ENCODE results near the gene FTO.
"Not testable (repeated sequence)": the region's sequence is repeated elsewhere in the genome, so short reads cannot be mapped to it uniquely, and the experiment has no call there.

FTO gene

DNA sequence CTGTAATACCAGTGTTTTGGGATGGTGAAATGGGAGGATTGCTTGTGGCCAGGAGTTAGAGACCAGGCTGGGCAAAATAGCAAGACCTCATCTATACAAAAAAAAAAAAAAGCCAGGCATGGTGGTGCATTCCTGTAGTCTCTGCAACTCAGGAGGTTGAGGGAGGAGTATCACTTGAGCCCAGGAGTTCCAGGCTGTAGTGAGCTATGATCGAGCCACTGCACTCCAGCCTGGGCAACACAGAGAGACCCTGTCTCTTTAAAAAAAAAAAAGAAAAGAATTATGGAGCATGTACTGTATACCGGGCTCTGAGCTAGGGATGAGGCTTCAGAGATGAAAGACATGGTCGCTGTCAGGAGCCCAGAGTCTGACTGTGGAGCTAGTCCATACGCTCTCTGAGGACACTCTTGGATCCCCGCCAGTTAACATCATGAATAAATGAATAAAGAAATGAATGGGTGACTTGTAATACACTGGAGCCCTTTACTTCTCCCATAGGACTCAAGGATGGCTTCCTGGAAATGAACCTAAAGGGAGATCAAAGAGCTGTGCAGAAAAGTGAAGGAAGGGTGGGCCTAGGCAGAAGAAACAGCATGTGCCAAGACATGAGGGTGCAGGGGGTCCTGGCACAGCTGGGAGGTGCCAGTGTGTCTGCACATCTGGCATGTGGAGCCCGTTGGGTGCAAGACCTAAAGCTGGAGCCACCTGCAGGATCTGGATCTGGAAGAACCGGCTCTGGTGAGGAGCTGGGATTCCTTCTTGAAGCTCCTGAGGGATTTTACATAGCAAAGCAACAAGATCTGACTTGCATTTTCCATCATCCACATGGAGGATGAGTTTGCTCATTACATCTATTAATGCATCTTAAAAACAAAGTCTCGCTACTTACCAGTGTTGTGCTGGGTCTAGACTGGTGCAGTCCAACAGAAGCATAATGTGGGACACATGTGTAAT, 462.2 kb downstream of the FTO start:
- FAIRE-seq = no peak

GRCh38 chr16:54169112-54169511, 465.2 kb downstream of the FTO start:
- FAIRE-seq = no peak

- no peak for FAIRE-seq
Observed at GRCh38 chr16:54171626-54172537, 467.9 kb downstream of the FTO start.

- no peak for FAIRE-seq
Observed at GRCh38 chr16:54173490-54173889, 469.5 kb downstream of the FTO start.

GRCh38 chr16:54174201-54174600, 470.2 kb downstream of the FTO start:
- FAIRE-seq = no peak

DNA sequence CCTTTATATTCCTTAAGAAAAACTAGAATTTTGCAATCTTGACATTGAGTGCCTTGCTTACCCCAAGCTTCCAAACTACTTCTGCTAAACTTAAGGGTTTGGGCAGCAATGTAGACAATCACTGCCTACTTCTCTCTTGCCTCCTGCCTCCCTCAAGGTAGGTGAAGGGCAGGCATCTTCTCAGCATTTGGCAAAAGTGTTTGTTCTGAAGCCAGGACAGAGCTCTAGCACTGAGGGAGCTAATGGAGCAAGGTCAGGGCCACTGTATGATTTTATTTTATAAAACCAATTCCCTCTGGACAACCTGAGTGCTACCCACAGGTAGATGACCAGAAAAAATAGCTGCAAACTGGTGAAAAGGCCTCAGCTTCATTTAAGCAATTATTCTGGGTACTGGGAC, 470.8 kb downstream of the FTO start:
- FAIRE-seq = no peak

DNA sequence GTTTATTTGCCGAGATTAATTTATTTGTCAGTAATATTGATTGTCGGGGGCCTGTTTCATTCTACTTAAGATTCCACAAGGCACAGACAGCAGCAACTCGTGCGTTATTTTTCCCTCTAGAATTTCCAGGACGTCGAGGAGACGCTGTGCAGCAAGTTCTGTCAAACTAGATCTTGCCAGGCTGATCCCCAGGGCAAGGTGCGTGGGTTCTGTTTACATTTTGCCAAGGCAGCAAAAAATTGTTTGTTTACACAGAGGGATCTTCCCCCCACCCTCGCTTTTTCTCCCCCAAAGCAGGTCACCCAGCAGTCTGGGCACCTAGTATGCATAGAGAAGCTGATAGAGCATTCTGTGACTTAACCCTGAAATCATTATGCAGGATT, 471.2 kb downstream of the FTO start:
- no peak for FAIRE-seq

DNA sequence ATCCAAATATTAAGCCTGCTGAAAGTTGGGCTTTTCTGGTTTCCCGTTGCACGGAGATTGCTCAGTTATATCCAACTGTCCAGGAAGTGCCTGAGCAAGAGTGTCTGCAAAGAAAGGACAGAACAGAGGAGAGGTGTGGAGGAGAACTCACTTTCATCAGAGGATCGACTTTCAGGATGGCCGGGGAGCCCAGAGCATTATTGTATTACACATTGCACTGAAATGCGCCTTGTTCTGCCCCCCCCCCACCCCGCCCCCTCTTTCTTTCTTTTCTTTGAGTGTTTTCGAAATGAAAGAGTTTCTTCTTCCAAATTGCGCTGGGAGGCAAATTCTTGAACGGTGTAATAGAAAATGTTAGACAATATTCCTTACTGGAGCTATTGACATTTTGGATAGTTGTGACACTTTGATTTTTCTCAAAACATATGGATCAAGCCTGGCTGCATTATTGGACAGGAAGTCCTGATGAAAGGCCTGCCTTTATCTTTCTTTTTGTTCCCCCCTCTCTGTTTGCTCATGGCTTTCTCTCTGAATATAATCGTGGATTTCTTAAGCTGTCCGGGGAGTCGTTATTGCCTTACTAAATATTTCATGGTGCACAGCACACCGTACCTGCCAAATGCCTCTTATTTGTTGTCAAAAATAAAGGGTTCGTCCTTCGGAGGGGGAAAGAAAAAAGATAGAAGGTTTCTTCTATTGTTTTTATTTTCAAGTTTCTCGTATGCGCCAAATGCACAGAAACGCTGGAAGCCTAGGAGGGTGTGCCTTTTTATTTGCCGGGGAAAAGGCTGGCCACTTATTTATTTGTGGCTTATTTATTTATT, 471.8 kb downstream of the FTO start:
- FAIRE-seq = no peak

DNA sequence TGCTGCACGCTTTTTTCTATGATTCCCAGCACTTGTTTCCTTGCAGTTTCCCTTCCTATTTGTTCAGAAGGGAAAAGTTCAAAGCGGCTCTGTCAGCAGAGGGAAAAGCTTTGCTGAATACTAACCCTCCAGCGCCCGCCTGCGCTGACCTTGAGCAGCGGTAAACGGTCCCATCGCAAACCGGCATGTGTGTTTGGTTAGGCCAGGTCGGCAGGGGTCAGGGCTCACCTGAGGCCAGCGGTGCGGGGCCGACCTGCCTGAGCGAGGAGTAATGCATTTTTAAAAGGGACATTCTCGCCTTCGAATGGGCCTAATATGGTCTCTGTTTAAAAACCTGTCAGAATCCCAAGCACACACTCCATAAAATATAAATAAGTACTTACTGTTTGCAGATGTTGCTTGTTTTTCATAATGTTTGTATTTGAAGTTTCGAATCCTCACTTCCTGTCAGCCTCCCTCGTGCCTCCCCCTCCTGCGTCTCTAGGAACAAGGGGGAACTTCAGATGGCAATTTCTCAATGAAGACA, 472.5 kb downstream of the FTO start:
- no peak for FAIRE-seq

DNA sequence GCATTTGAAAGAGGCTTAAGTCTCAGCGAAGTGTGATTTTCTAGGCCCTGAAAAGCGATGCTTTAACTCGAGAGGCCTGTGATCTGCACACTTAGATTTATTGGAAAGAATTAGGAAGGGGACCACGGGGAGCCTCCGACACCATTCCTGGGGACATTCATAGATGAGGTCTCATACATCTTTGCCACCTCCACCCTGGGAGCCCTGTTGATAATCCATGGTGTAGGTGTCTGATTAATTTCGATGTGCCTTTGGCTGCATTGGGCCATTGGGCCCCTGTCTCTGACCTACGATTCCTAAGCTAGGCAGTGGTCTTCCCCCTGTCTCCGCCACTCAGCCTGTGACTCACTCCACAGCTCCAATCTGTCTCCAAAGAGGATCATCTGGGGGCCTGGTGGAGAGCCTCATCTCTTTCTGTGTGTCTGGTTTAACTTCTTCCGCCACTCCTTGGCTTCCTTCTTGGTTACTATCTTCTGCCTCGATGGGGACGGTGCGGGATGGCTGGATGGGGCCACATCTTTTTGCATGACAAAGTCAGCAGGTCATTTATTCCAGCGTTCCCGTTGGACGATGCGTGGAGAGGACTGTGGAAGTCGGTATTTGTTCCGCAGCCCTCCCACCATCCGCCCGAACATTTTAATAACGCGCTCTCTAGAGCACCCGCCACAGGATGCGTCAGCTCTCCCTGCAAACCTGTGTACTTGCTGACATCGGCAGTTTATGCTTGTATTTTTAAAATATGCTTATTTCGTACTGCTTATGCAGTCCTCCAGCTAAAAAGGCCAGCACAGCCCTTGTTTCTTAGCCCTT, 473.3 kb downstream of the FTO start:
- no peak for FAIRE-seq

DNA sequence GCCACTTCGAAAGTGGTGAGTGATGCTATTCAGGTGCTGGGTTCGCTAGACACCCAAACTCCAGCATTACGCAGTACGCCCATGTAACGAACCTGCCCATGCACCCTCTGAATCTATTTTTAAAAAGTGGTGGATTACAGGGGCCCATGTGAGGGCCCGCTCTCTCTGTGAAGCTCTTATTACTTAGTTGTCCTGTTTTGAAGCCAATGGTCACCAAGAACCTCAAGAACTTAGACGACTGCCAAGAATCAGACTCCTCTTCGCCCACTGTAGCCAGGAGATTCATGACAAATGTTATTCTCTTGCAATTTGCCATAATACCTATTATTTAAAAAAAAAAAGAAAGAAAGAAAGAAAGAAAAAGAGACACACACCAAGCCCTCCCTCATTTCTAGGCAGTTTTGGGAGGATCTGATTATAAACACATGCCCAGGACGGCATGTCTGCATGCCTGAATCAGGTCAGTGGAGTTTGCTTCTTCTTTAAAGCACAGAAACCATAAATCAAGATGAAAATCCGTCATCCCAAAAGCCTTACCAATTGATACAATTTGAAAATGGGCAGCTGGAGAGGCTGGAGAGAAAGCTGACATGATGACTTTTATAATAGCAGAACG, 474.0 kb downstream of the FTO start:
- no peak for FAIRE-seq

- FAIRE-seq = no peak
Observed at GRCh38 chr16:54178478-54178976, 474.6 kb downstream of the FTO start.

- no peak for FAIRE-seq
Observed at GRCh38 chr16:54180421-54181359, 476.7 kb downstream of the FTO start.

GRCh38 chr16:54181683-54182329, 477.9 kb downstream of the FTO start:
- FAIRE-seq = not testable (repeated sequence)

- no peak for FAIRE-seq
Observed at GRCh38 chr16:54185045-54185444, 481.1 kb downstream of the FTO start.

DNA sequence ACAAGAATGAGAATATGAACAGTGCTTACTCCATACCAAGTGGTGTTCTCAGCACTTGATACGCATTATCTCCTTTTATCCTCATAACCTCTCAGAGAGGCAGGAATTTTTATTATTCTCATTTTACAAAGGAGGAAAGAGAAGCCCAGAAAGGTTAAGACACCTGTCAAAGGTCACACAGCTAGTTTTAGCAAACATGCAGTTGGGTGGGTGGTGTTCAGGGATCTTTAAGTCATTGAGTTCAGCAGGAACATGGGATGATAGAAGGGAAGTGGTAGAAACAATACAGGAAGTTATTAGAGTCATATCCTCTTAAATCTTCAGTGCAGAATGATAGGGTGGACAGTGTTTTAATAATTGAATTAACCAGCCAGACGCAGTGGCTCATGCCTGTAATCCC, 487.2 kb downstream of the FTO start:
- no peak for FAIRE-seq

DNA sequence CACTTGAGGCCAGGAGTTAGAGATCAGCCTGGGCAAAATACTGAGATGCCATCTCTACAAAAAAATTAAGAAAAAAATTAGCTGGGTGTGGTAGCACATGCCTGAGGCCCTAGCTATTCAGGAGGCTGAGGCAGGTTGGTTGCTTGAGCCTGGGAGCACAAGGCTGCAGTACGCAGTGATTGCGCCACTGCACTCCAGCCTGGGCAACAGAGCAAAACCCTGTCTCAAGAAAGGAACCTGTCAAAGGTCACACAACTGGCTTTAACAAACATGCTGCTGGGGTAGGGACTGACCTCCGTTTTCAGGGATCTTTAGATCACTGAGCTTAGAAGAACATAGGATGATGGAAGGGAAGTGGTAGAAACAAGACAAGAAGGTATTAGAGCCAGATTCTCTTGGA, 487.6 kb downstream of the FTO start:
- FAIRE-seq = no peak

DNA sequence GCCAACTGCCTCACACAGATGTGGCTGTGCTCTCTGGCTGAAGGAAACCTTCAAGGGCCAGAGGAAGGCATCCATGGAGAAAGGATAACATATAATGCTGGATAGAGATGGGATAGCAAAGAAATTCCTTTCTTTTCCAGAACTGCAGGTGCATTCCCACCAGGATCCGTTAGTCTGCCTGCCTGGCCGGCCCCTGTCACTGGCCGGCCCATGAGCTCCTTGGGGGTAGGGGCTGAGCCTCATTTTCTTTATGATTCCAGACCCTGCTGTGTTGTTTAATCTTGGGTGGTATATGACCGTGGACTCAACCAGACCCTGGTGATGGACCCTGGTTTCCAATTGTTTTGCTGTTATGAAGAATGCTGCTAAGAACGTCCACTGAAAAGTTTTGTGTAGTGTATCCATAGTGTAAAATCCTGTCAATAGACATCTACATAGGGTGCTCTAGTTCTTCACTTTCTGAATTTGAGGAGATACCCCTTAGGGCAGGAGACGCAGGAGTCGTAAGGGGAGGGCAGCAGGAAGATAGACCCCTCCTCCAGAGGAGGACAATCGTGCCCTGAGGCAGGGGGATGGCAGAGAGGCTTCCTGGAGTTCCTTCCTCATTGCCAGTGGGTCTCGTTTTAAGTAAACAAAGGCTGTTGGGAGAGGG, 489.2 kb downstream of the FTO start:
- no peak for FAIRE-seq
